Astrocyte (in vitro differentiated cells and primary cell): ENCODE measurements around the gene GSAP. TPM values are rescaled to one million over a fixed set of nuclear protein-coding genes. Genes with fewer than 3 reads are reported as not detected.

Experiments
- DNase-seq: peaks from one replicate; pipeline ENCODE4 v3.0.0-alpha.2; 2010; ENCODE audit warnings: low read depth
- FAIRE-seq: peaks from 2 replicates; lab custom pipeline; 2011; peaks lifted over from hg19 to GRCh38; lab: Jason Lieb, UNC
- H2AFZ ChIP-seq: 2 replicates; pipeline ENCODE4 v1.6.0; 2012; ENCODE audit warnings: low read depth, low read length, inconsistent platforms
- H3K27ac ChIP-seq: 2 replicates; pipeline ENCODE4 v1.5.1; 2011; ENCODE audit warnings: low read depth, low read length, inconsistent platforms
- H3K27me3 ChIP-seq: 2 replicates; pipeline ENCODE4 v1.6.0; 2011; ENCODE audit warnings: low read length, inconsistent platforms; ENCODE audit not compliant: insufficient read depth
- H3K36me3 ChIP-seq: 2 replicates; pipeline ENCODE4 v1.5.1; 2011; ENCODE audit warnings: low read length, inconsistent platforms; ENCODE audit not compliant: insufficient read depth
- H3K4me1 ChIP-seq: 2 replicates; pipeline ENCODE4 v1.5.1; 2011; ENCODE audit warnings: low read length, inconsistent platforms; ENCODE audit not compliant: insufficient read depth
- H3K4me2 ChIP-seq: 2 replicates; pipeline ENCODE4 v1.6.0; 2012; ENCODE audit warnings: low read length, inconsistent platforms
- H3K4me3 ChIP-seq: 2 replicates; pipeline ENCODE4 v1.5.1; 2011; ENCODE audit warnings: low read depth, mild to moderate bottlenecking, low read length, inconsistent platforms; ENCODE audit not compliant: insufficient read depth
- H3K79me2 ChIP-seq: 2 replicates; pipeline ENCODE4 v1.6.0; 2012; ENCODE audit warnings: mild to moderate bottlenecking, low read length, inconsistent platforms; ENCODE audit not compliant: insufficient read depth
- H3K9ac ChIP-seq: 2 replicates; pipeline ENCODE4 v1.6.0; 2012; ENCODE audit warnings: mild to moderate bottlenecking, low read length, inconsistent platforms
- H3K9me3 ChIP-seq: 2 replicates; pipeline ENCODE4 v1.5.1; 2012; ENCODE audit warnings: low read depth, mild to moderate bottlenecking, low read length, inconsistent platforms; ENCODE audit not compliant: insufficient read depth
- H4K20me1 ChIP-seq: 2 replicates; pipeline ENCODE4 v1.6.0; 2012; ENCODE audit warnings: low read length, inconsistent platforms; ENCODE audit not compliant: insufficient read depth
- H3K27ac Mint-ChIP-seq: one replicate; pipeline ENCODE4 v1.8.0; 2021; ENCODE audit warnings: mild to moderate bottlenecking, mixed read lengths; ENCODE audit not compliant: unreplicated experiment
- H3K27me3 Mint-ChIP-seq: one replicate; pipeline ENCODE4 v1.8.0; 2021; ENCODE audit warnings: low read depth, mixed read lengths; ENCODE audit not compliant: unreplicated experiment
- H3K36me3 Mint-ChIP-seq: one replicate; pipeline ENCODE4 v1.8.0; 2021; ENCODE audit warnings: low read depth, mixed read lengths; ENCODE audit not compliant: unreplicated experiment
- H3K4me1 Mint-ChIP-seq: one replicate; pipeline ENCODE4 v1.8.0; 2021; ENCODE audit warnings: low read depth, mixed read lengths; ENCODE audit not compliant: unreplicated experiment
- H3K4me3 Mint-ChIP-seq: one replicate; pipeline ENCODE4 v1.8.0; 2021; ENCODE audit warnings: mild to moderate bottlenecking, moderate library complexity, mixed read lengths; ENCODE audit not compliant: unreplicated experiment
- H3K9me3 Mint-ChIP-seq: one replicate; pipeline ENCODE4 v1.8.0; 2021; ENCODE audit warnings: mild to moderate bottlenecking, mixed read lengths; ENCODE audit not compliant: unreplicated experiment
- EZH2 ChIP-seq: IDR thresholded peaks from 2 replicates; pipeline ENCODE4 v1.6.1; 2012; ENCODE audit warnings: mild to moderate bottlenecking, low read length, inconsistent platforms; ENCODE audit not compliant: insufficient read depth
- total RNA-seq: library from RNA; stranded (reverse); gene quantifications from 2 replicates; pipeline ENCODE4 v1.2.1, GENCODE V29; 2021
- TF ChIP-seq, protein P1 (sequence below): IDR thresholded peaks from 2 replicates; pipeline ENCODE4 v1.5.1; 2011; ENCODE audit warnings: low read depth, mild to moderate bottlenecking, inconsistent platforms, low read length, moderate library complexity; ENCODE audit not compliant: insufficient read depth

The GSAP gene
- total RNA-seq, 1 donor from 2014 or later = 4.1 TPM

DNA sequence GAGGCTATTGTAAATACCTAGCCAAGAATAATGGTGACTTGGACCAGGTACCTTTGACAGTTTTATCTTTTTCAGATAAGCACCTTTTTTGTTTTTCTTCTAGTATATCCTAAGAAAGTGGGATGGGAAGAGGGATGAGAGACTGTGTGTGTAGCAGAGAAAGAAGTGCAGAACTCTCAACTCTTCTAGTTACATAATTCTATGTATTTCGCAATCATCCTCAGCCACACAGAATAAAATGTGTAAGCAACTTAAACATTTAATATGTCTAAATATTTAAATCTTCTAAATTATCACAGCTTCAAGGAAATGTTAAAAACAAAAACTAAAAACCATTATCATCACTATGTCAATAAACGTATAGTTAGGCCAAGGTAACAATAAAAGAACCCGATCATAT, 42.6 kb upstream of the GSAP start:
- TF ChIP-seq EZH2 = no peak
- TF ChIP-seq, protein P1, sequence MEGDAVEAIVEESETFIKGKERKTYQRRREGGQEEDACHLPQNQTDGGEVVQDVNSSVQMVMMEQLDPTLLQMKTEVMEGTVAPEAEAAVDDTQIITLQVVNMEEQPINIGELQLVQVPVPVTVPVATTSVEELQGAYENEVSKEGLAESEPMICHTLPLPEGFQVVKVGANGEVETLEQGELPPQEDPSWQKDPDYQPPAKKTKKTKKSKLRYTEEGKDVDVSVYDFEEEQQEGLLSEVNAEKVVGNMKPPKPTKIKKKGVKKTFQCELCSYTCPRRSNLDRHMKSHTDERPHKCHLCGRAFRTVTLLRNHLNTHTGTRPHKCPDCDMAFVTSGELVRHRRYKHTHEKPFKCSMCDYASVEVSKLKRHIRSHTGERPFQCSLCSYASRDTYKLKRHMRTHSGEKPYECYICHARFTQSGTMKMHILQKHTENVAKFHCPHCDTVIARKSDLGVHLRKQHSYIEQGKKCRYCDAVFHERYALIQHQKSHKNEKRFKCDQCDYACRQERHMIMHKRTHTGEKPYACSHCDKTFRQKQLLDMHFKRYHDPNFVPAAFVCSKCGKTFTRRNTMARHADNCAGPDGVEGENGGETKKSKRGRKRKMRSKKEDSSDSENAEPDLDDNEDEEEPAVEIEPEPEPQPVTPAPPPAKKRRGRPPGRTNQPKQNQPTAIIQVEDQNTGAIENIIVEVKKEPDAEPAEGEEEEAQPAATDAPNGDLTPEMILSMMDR = no peak
- no peak overlapping the region for H3K4me3 Mint-ChIP-seq
- Histone ChIP-seq H4K20me1 (no peaks in the 10 kb centered on the region), H3K27me3 (no peaks in the 10 kb centered on the region), H3K27ac (no peak overlapping the region), H3K79me2 (no peaks in the 10 kb centered on the region), H3K4me1 (peaks cover 13% of the 10 kb centered on the region), H3K9ac (no peak overlapping the region), H2AFZ (no peak overlapping the region), H3K4me2 (no peak overlapping the region), H3K36me3 (no peaks in the 10 kb centered on the region), H3K4me3 (no peak overlapping the region), H3K9me3 (no peaks in the 10 kb centered on the region)
- no peaks in the 10 kb centered on the region for H3K9me3 Mint-ChIP-seq
- H3K27me3 Mint-ChIP-seq = no peaks in the 10 kb centered on the region
- no peak overlapping the region for H3K27ac Mint-ChIP-seq
- FAIRE-seq = no peak
- DNase-seq = no peak
- H3K4me1 Mint-ChIP-seq = peaks cover 10% of the 10 kb centered on the region
- H3K36me3 Mint-ChIP-seq = no peaks in the 10 kb centered on the region

DNA sequence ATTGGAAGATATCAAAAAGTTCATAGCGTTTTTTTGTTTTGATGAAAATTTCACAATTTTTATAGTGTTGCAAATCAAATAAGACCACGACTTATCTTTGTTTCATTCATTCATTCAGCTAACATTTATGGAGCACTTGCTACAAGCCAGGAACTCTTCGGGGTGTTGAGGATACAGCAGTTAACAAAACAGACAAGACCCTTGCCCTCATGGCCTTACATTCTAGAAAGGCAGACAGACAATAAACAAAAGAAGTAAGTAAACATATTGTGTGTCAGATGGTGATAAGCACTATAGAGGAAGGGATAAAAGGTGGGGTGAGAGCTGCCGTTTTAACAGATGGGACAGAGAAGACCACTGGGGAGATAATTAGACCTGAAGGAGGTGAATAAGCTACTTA, 41.6 kb upstream of the GSAP start:
- FAIRE-seq = no peak
- Histone ChIP-seq H3K27ac (no peak overlapping the region), H3K79me2 (no peaks in the 10 kb centered on the region), H2AFZ (no peak overlapping the region), H3K27me3 (no peaks in the 10 kb centered on the region), H3K4me1 (peaks cover 13% of the 10 kb centered on the region), H3K9me3 (no peaks in the 10 kb centered on the region), H4K20me1 (no peaks in the 10 kb centered on the region), H3K36me3 (no peaks in the 10 kb centered on the region), H3K4me3 (no peak overlapping the region), H3K9ac (no peak overlapping the region), H3K4me2 (no peak overlapping the region)
- no peaks in the 10 kb centered on the region for H3K9me3 Mint-ChIP-seq
- DNase-seq = no peak
- H3K27ac Mint-ChIP-seq = no peak overlapping the region
- no peak overlapping the region for H3K4me3 Mint-ChIP-seq
- H3K36me3 Mint-ChIP-seq = no peaks in the 10 kb centered on the region
- peaks cover 13% of the 10 kb centered on the region for H3K4me1 Mint-ChIP-seq
- H3K27me3 Mint-ChIP-seq = no peaks in the 10 kb centered on the region
- TF ChIP-seq, protein P1 = no peak
- no peak for TF ChIP-seq EZH2

DNA sequence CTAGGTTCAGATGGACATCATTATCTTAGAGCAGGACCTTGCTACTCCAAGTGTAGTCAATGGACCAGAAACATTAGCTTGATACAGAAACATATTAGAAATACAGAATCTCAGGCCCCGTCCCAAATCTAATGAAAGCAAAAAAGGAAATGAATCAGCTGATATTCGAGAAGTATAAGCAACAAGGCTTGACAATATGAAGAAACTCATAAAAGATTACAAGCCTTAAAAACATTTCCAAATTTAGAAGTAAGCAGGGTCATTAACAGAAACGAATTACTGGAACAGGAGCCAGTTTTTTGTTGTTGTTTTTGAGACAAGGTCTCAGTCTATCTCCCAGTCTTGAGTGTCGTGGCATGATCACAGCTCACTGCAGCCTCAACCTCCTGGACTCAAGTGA, 40.5 kb upstream of the GSAP start:
- FAIRE-seq (no peak), DNase-seq (no peak)
- Histone ChIP-seq H3K27ac (no peak overlapping the region), H3K36me3 (no peaks in the 10 kb centered on the region), H3K79me2 (no peaks in the 10 kb centered on the region), H3K27me3 (no peaks in the 10 kb centered on the region), H4K20me1 (no peaks in the 10 kb centered on the region), H2AFZ (no peak overlapping the region), H3K9ac (no peak overlapping the region), H3K4me3 (no peak overlapping the region), H3K4me1 (peaks cover 13% of the 10 kb centered on the region), H3K4me2 (peak overlapping the region; percentile 38), H3K9me3 (no peaks in the 10 kb centered on the region)
- no peak overlapping the region for H3K27ac Mint-ChIP-seq
- H3K9me3 Mint-ChIP-seq = no peaks in the 10 kb centered on the region
- TF ChIP-seq, protein P1 = no peak
- no peak for TF ChIP-seq EZH2
- no peaks in the 10 kb centered on the region for H3K36me3 Mint-ChIP-seq
- no peaks in the 10 kb centered on the region for H3K27me3 Mint-ChIP-seq
- H3K4me3 Mint-ChIP-seq = no peak overlapping the region
- peaks cover 10% of the 10 kb centered on the region for H3K4me1 Mint-ChIP-seq
